MCF 10A (cell line): ENCODE results near the gene SMCHD1. TPM values are rescaled to one million over a fixed set of nuclear protein-coding genes. Genes with fewer than 3 reads are reported as not detected.

Source experiments
- BruUV-seq: library from RNA; stranded (reverse); fragments of 400-500 nt; replicated peaks from 2 replicates; lab custom pipeline; 2021; lab: Mats Ljungman, UMichigan
- CTCF ChIA-PET: fragments of 300-600 bp; sonication (Branson Sonifier 250); formaldehyde crosslinking; extraction: SDS; loops from one replicate; lab custom pipeline; 2021; ENCODE audit warnings: antibody characterized with exemption, inconsistent platforms; lab: Yijun Ruan, JAX
- POLR2A ChIA-PET: fragments of 300-600, 350-650 bp; sonication (Branson Sonifier 250); formaldehyde crosslinking; extraction: SDS; loops from one replicate; lab custom pipeline; 2020; ENCODE audit warnings: antibody characterized with exemption, inconsistent platforms; lab: Yijun Ruan, JAX
- DNase-seq: peaks from one replicate; pipeline ENCODE4 v3.0.0-alpha.2; 2018; ENCODE audit not compliant: unreplicated experiment
- H3K27ac Mint-ChIP-seq: one replicate; pipeline ENCODE4 v1.8.0; 2022; ENCODE audit warnings: mild to moderate bottlenecking, low read depth, mixed read lengths; ENCODE audit not compliant: unreplicated experiment
- H3K27me3 Mint-ChIP-seq: one replicate; pipeline ENCODE4 v1.8.0; 2022; ENCODE audit warnings: mixed read lengths; ENCODE audit not compliant: insufficient read depth, unreplicated experiment
- H3K36me3 Mint-ChIP-seq: one replicate; pipeline ENCODE4 v1.8.0; 2022; ENCODE audit warnings: mild to moderate bottlenecking, moderate library complexity, mixed read lengths; ENCODE audit not compliant: insufficient read depth, unreplicated experiment
- H3K4me1 Mint-ChIP-seq: one replicate; pipeline ENCODE4 v1.8.0; 2022; ENCODE audit warnings: mixed read lengths; ENCODE audit not compliant: insufficient read depth, unreplicated experiment
- H3K4me3 Mint-ChIP-seq: one replicate; pipeline ENCODE4 v1.8.0; 2022; ENCODE audit warnings: mild to moderate bottlenecking, moderate library complexity, mixed read lengths; ENCODE audit not compliant: unreplicated experiment
- H3K9me3 Mint-ChIP-seq: one replicate; pipeline ENCODE4 v1.8.0; 2022; ENCODE audit warnings: mixed read lengths; ENCODE audit not compliant: unreplicated experiment
- CTCF ChIP-seq: fragments of 200-600 bp; IDR thresholded peaks from one replicate; pipeline ENCODE4 v1.8.0; 2022; ENCODE audit warnings: antibody characterized with exemption, mild to moderate bottlenecking; ENCODE audit not compliant: unreplicated experiment
- intact Hi-C: fragments of 100-400 bp; cut with micrococcal nuclease; formaldehyde crosslinking; loops from 2 replicates; pipeline ENCODE4 v1.14.1; 2022
- total RNA-seq: library from RNA; stranded (reverse); gene quantifications from 2 replicates; pipeline ENCODE4 v1.2.3, GENCODE V29; 2022

The SMCHD1 gene
- total RNA-seq, 1 experiment from 2014 or later = 50.7 TPM

GRCh38 chr18:2814928-2815327 lies 159.4 kb downstream of the SMCHD1 start:
- DNase-seq = no peak
- Mint-ChIP-seq H3K27me3 (no peaks in the 10 kb centered on the region), H3K4me3 (no peak overlapping the region), H3K9me3 (peaks cover 52% of the 10 kb centered on the region), H3K36me3 (no peaks in the 10 kb centered on the region), H3K4me1 (no peaks in the 10 kb centered on the region), H3K27ac (no peak overlapping the region)
- ChIA-PET POLR2A (no interaction called here), CTCF (no interaction called here)
- intact Hi-C loops = no loop called here
- BruUV-seq = no TSS peak
- TF ChIP-seq CTCF = no peak

GRCh38 chr18:2818281-2818680 lies 162.8 kb downstream of the SMCHD1 start:
- Mint-ChIP-seq H3K36me3 (no peaks in the 10 kb centered on the region), H3K9me3 (peaks cover 28% of the 10 kb centered on the region), H3K27ac (no peak overlapping the region), H3K4me3 (no peak overlapping the region), H3K4me1 (no peaks in the 10 kb centered on the region), H3K27me3 (peaks cover 13% of the 10 kb centered on the region)
- no peak for DNase-seq
- intact Hi-C loops = no loop called here
- BruUV-seq = no TSS peak
- no peak for TF ChIP-seq CTCF
- ChIA-PET CTCF (interaction anchor here (0.6 kb wide), 1 partner anchor 28 kb away, joined by 3 read pairs; no protein-coding TSS in a partner anchor), POLR2A (no interaction called here)

GRCh38 chr18:2821695-2822094 lies 166.2 kb downstream of the SMCHD1 start:
- intact Hi-C loops = no loop called here

GRCh38 chr18:2822213-2822921 lies 166.8 kb downstream of the SMCHD1 start:
- ChIA-PET CTCF (interaction anchor here (0.6 to 0.7 kb wide), 2 partner anchors 14 to 54 kb away, joined by 3 to 4 read pairs; no protein-coding TSS in a partner anchor), POLR2A (no interaction called here)
- Mint-ChIP-seq H3K27me3 (peaks cover 18% of the 10 kb centered on the region), H3K27ac (no peak overlapping the region), H3K4me1 (no peaks in the 10 kb centered on the region), H3K36me3 (no peaks in the 10 kb centered on the region), H3K4me3 (no peak overlapping the region), H3K9me3 (no peaks in the 10 kb centered on the region)
- no TSS peak for BruUV-seq
- intact Hi-C loops = no loop called here
- TF ChIP-seq CTCF = no peak
- DNase-seq = no peak

More at GRCh38 chr18:2821695-2822094, 166.2 kb downstream of the SMCHD1 start:
- ChIA-PET POLR2A (no interaction called here), CTCF (no interaction called here)
- no peaks in the 10 kb centered on the region for H3K4me1 Mint-ChIP-seq
- no TSS peak for BruUV-seq
- peaks cover 18% of the 10 kb centered on the region for H3K27me3 Mint-ChIP-seq
- no peaks in the 10 kb centered on the region for H3K9me3 Mint-ChIP-seq
- no peaks in the 10 kb centered on the region for H3K36me3 Mint-ChIP-seq
- DNase-seq = no peak
- no peak overlapping the region for H3K27ac Mint-ChIP-seq
- no peak for TF ChIP-seq CTCF
- no peak overlapping the region for H3K4me3 Mint-ChIP-seq
